Fibroblast of upper back skin (primary cell): ENCODE measurements around the gene AUTS2.

Experiments
- DNase-seq: peaks from one replicate; pipeline ENCODE4 v3.0.0-alpha.2; 2013

Gene AUTS2

GRCh38 chr7:69735582-69735981 is 137.3 kb downstream of the AUTS2 start:
- no peak for DNase-seq

- DNase-seq: peak; percentile 50
Observed at GRCh38 chr7:69736126-69736810, 138.0 kb downstream of the AUTS2 start.

- DNase-seq: peak; percentile 75
Observed at GRCh38 chr7:69738396-69738951, 140.2 kb downstream of the AUTS2 start.

- DNase-seq: peak; percentile 8
Observed at GRCh38 chr7:69739190-69739589, 140.9 kb downstream of the AUTS2 start.

- peak; percentile 62 for DNase-seq
Observed at GRCh38 chr7:69739931-69740431, 141.7 kb downstream of the AUTS2 start.

GRCh38 chr7:69742237-69742636 is 144.0 kb downstream of the AUTS2 start:
- no peak for DNase-seq

- no peak for DNase-seq
Observed at GRCh38 chr7:69743436-69743835, 145.2 kb downstream of the AUTS2 start.

- DNase-seq: no peak
Observed at GRCh38 chr7:69744026-69744425, 145.8 kb downstream of the AUTS2 start.

GRCh38 chr7:69746383-69746782 is 148.1 kb downstream of the AUTS2 start:
- no peak for DNase-seq

GRCh38 chr7:69747144-69747543 is 148.9 kb downstream of the AUTS2 start:
- DNase-seq: no peak

- DNase-seq: peak; percentile 20
Observed at GRCh38 chr7:69748530-69748929, 150.3 kb downstream of the AUTS2 start.

GRCh38 chr7:69749372-69749979 is 151.2 kb downstream of the AUTS2 start:
- DNase-seq: no peak

- DNase-seq: no peak
Observed at GRCh38 chr7:69749994-69750393, 151.7 kb downstream of the AUTS2 start.

GRCh38 chr7:69751026-69751425 is 152.8 kb downstream of the AUTS2 start:
- DNase-seq: no peak

GRCh38 chr7:69753981-69754380 is 155.7 kb downstream of the AUTS2 start:
- no peak for DNase-seq

- no peak for DNase-seq
Observed at GRCh38 chr7:69754476-69754875, 156.2 kb downstream of the AUTS2 start.

- DNase-seq: peak; percentile 30
Observed at GRCh38 chr7:69756235-69756634, 158.0 kb downstream of the AUTS2 start.

GRCh38 chr7:69757528-69757927 is 159.3 kb downstream of the AUTS2 start:
- no peak for DNase-seq

GRCh38 chr7:69757981-69758430 is 159.7 kb downstream of the AUTS2 start:
- DNase-seq: peak; percentile 72

- no peak for DNase-seq
Observed at GRCh38 chr7:69759373-69759772, 161.1 kb downstream of the AUTS2 start.

- DNase-seq: no peak
Observed at GRCh38 chr7:69761290-69761922, 163.1 kb downstream of the AUTS2 start.

GRCh38 chr7:69762821-69763352 is 164.6 kb downstream of the AUTS2 start:
- no peak for DNase-seq

- DNase-seq: no peak
Observed at GRCh38 chr7:69763513-69763912, 165.2 kb downstream of the AUTS2 start.
